ENCODE data around the gene KCTD17. TPM values are rescaled to one million over a fixed set of nuclear protein-coding genes. Genes with fewer than 3 reads are reported as not detected.

Gene KCTD17
- total and polyA plus RNA-seq, 2 of the 13 experiments (the other 11 are each of a cell fraction or from before 2014, with no cell fraction given): 5.3 to 11.7 TPM

DNA sequence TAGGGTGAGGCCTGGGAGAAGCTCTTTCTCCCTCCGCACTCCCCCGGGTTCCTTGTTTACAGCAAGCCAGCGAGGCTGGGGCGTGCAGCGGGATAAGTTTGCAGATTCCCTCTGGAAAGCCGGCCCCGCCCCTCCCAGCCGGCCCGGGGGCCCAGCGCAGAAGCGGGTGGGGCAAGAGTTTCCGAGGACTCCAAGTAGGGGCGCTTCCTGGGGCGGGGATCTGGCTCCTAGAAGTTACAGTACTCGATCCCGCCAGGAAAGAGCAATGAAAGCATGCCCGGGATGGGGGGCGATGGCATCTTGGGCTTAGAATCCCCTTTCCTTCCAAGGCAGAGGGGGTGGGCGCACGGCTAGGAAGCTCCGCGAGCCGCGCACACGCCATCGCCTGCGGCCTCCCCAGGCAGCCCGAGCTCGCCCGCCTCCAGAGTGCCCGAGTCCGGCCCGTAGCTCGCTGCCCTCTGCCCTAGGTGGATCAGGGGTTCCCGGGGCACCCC is 32.7 kb upstream of the KCTD17 start (continued):
- no peak for TF ChIP-seq TBL1XR1 (IDR thresholded peaks at IDR 0.05; ENCODE audit: borderline replicate concordance, low read length, partially characterized antibody)
- TF ChIP-seq SOX6 (IDR thresholded peaks at IDR 0.05): no peak
- TF ChIP-seq SOX6 (CRISPR knock-in tag; IDR thresholded peaks at IDR 0.05): 0 out of 2 replicates have a peak, but pooled peaks have one; percentile 14
- TF ChIP-seq EP300 (IDR thresholded peaks at IDR 0.05; ENCODE audit: low read depth in 2 of 2, low read length in 2 of 2): no peak
- no peak for TF ChIP-seq EP300 (CRISPR knock-in tag; IDR thresholded peaks at IDR 0.05; ENCODE audit: borderline replicate concordance)
- TF ChIP-seq BHLHE40 (IDR thresholded peaks at IDR 0.05; ENCODE audit: low read length): no peak
- TF ChIP-seq, protein P1, sequence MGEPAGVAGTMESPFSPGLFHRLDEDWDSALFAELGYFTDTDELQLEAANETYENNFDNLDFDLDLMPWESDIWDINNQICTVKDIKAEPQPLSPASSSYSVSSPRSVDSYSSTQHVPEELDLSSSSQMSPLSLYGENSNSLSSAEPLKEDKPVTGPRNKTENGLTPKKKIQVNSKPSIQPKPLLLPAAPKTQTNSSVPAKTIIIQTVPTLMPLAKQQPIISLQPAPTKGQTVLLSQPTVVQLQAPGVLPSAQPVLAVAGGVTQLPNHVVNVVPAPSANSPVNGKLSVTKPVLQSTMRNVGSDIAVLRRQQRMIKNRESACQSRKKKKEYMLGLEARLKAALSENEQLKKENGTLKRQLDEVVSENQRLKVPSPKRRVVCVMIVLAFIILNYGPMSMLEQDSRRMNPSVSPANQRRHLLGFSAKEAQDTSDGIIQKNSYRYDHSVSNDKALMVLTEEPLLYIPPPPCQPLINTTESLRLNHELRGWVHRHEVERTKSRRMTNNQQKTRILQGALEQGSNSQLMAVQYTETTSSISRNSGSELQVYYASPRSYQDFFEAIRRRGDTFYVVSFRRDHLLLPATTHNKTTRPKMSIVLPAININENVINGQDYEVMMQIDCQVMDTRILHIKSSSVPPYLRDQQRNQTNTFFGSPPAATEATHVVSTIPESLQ (CRISPR knock-in tag; conservative IDR thresholded peaks at IDR 0.05): no peak
- TF ChIP-seq, protein P2, sequence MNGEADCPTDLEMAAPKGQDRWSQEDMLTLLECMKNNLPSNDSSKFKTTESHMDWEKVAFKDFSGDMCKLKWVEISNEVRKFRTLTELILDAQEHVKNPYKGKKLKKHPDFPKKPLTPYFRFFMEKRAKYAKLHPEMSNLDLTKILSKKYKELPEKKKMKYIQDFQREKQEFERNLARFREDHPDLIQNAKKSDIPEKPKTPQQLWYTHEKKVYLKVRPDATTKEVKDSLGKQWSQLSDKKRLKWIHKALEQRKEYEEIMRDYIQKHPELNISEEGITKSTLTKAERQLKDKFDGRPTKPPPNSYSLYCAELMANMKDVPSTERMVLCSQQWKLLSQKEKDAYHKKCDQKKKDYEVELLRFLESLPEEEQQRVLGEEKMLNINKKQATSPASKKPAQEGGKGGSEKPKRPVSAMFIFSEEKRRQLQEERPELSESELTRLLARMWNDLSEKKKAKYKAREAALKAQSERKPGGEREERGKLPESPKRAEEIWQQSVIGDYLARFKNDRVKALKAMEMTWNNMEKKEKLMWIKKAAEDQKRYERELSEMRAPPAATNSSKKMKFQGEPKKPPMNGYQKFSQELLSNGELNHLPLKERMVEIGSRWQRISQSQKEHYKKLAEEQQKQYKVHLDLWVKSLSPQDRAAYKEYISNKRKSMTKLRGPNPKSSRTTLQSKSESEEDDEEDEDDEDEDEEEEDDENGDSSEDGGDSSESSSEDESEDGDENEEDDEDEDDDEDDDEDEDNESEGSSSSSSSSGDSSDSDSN (CRISPR knock-in tag; IDR thresholded peaks at IDR 0.05): 0 out of 2 replicates have a peak, but pooled peaks have one; percentile 57
- TF ChIP-seq, protein P3, sequence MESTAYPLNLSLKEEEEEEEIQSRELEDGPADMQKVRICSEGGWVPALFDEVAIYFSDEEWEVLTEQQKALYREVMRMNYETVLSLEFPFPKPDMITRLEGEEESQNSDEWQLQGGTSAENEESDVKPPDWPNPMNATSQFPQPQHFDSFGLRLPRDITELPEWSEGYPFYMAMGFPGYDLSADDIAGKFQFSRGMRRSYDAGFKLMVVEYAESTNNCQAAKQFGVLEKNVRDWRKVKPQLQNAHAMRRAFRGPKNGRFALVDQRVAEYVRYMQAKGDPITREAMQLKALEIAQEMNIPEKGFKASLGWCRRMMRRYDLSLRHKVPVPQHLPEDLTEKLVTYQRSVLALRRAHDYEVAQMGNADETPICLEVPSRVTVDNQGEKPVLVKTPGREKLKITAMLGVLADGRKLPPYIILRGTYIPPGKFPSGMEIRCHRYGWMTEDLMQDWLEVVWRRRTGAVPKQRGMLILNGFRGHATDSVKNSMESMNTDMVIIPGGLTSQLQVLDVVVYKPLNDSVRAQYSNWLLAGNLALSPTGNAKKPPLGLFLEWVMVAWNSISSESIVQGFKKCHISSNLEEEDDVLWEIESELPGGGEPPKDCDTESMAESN (CRISPR knock-in tag; conservative IDR thresholded peaks at IDR 0.05): peak; percentile 78; the same call in 1 of the 2 replicates
- no peak for TF ChIP-seq MATR3 (CRISPR knock-in tag; IDR thresholded peaks at IDR 0.05)
- no peak for TF ChIP-seq ATRX (CRISPR knock-in tag; IDR thresholded peaks at IDR 0.05; ENCODE audit: borderline replicate concordance)
- no peak for TF ChIP-seq ZNF24 (IDR thresholded peaks at IDR 0.05)
- TF ChIP-seq, protein P4, sequence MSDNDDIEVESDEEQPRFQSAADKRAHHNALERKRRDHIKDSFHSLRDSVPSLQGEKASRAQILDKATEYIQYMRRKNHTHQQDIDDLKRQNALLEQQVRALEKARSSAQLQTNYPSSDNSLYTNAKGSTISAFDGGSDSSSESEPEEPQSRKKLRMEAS (IDR thresholded peaks at IDR 0.05): no peak
- TF ChIP-seq, protein P5, sequence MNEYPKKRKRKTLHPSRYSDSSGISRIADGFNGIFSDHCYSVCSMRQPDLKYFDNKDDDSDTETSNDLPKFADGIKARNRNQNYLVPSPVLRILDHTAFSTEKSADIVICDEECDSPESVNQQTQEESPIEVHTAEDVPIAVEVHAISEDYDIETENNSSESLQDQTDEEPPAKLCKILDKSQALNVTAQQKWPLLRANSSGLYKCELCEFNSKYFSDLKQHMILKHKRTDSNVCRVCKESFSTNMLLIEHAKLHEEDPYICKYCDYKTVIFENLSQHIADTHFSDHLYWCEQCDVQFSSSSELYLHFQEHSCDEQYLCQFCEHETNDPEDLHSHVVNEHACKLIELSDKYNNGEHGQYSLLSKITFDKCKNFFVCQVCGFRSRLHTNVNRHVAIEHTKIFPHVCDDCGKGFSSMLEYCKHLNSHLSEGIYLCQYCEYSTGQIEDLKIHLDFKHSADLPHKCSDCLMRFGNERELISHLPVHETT (CRISPR knock-in tag; conservative IDR thresholded peaks at IDR 0.05): no peak
- TF ChIP-seq, protein P6, sequence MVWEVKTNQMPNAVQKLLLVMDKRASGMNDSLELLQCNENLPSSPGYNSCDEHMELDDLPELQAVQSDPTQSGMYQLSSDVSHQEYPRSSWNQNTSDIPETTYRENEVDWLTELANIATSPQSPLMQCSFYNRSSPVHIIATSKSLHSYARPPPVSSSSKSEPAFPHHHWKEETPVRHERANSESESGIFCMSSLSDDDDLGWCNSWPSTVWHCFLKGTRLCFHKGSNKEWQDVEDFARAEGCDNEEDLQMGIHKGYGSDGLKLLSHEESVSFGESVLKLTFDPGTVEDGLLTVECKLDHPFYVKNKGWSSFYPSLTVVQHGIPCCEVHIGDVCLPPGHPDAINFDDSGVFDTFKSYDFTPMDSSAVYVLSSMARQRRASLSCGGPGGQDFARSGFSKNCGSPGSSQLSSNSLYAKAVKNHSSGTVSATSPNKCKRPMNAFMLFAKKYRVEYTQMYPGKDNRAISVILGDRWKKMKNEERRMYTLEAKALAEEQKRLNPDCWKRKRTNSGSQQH (CRISPR knock-in tag; IDR thresholded peaks at IDR 0.05; ENCODE audit: low read depth): no peak
- TF ChIP-seq TBX3 (IDR thresholded peaks at IDR 0.05; ENCODE audit: borderline replicate concordance): no peak
- no peak for TF ChIP-seq NCOA5 (CRISPR knock-in tag; IDR thresholded peaks at IDR 0.05)
- peak; percentile 80; the same call in 1 of the 2 replicates for TF ChIP-seq ZNF670 (CRISPR knock-in tag; IDR thresholded peaks at IDR 0.05; ENCODE audit: borderline replicate concordance)
- no peak; the same call in 1 of the 2 replicates for TF ChIP-seq NCOA1 (CRISPR knock-in tag; IDR thresholded peaks at IDR 0.05)
